Activated CD4-positive, alpha-beta T cell treated with anti-CD3 and anti-CD28 coated beads, Interleukin-10, Interleukin-2, amounts not matched to agents 100 ng/mL and 50 ng/mL, durations not matched to agents 16 hours and 8 hours (primary cell): ENCODE data around the gene KCNE2.
"Not testable (repeated sequence)": the region's sequence is repeated elsewhere in the genome, so short reads cannot be mapped to it uniquely, and the experiment has no call there.

Experiments used
- DNase-seq: peaks from one replicate; pipeline ENCODE4 v3.0.0-alpha.2; 2020

KCNE2 gene

GRCh38 chr21:34417448-34418077, 53.8 kb downstream of the KCNE2 start:
- DNase-seq = not testable (repeated sequence)
